ENCODE data around the gene TAS2R1. TPM values are rescaled to one million over a fixed set of nuclear protein-coding genes. Genes with fewer than 3 reads are reported as not detected.

TAS2R1 gene
- total RNA-seq, 1 donor from 2014 or later, result not detected

DNA sequence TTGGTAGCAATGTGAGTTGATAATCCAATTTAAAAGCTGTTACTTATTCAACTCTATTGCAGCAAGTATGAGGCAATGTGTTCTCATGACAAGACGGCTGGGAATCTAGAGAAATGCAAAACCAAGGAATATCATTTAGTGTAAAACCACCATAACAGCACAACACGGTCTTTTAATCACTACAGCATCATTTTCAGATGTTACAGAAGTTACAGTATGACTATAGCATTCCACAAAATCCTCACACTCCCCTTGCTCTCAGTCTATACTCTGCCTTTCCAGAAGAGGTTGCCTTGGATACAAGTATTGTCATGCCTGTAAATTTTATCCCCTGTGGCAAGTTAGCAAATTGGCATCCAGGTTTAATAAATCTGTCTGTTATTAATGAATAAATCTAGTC, 28.6 kb upstream of the TAS2R1 start:
- TF ChIP-seq, protein P1, sequence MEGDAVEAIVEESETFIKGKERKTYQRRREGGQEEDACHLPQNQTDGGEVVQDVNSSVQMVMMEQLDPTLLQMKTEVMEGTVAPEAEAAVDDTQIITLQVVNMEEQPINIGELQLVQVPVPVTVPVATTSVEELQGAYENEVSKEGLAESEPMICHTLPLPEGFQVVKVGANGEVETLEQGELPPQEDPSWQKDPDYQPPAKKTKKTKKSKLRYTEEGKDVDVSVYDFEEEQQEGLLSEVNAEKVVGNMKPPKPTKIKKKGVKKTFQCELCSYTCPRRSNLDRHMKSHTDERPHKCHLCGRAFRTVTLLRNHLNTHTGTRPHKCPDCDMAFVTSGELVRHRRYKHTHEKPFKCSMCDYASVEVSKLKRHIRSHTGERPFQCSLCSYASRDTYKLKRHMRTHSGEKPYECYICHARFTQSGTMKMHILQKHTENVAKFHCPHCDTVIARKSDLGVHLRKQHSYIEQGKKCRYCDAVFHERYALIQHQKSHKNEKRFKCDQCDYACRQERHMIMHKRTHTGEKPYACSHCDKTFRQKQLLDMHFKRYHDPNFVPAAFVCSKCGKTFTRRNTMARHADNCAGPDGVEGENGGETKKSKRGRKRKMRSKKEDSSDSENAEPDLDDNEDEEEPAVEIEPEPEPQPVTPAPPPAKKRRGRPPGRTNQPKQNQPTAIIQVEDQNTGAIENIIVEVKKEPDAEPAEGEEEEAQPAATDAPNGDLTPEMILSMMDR (IDR thresholded peaks at IDR 0.05; ENCODE audit: insufficient read depth, low read length, poor library complexity, severe bottlenecking), result no peak
- no peak for DNase-seq (ENCODE audit: low read depth)
- Histone ChIP-seq H3K36me3 (ENCODE audit: control insufficient read depth, insufficient read depth, low read length) (no peaks in the 10 kb centered on the region), H3K4me3 (ENCODE audit: low read depth, low read length) (no peak overlapping the region), H3K27me3 (ENCODE audit: control insufficient read depth, insufficient read depth, low read length) (no peaks in the 10 kb centered on the region)

DNA sequence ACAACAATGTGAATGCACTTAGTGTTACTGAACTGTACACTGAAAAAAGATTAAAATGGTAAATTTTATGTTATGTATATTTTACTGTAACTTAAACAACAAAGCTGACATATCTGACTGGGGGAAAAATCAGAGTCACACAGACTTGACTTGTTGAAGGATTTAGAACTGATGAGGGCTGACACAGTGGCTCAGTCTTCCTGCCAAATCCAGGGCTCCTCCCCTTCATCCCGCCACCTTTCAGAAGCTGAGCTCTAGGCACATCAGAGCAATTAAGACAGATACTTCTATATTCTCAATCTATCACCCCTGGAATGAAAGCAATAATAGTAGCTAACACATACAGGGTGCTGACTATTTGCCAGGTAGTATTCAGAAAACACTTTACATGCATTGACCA, 27.7 kb upstream of the TAS2R1 start:
- TF ChIP-seq, protein P1 (IDR thresholded peaks at IDR 0.05; ENCODE audit: insufficient read depth, low read length, poor library complexity, severe bottlenecking), result no peak
- H3K4me3 ChIP-seq (ENCODE audit: low read depth, low read length), result no peak overlapping the region
- no peaks in the 10 kb centered on the region for H3K36me3 ChIP-seq (ENCODE audit: control insufficient read depth, insufficient read depth, low read length)
- DNase-seq (ENCODE audit: low read depth), result no peak
- H3K27me3 ChIP-seq (ENCODE audit: control insufficient read depth, insufficient read depth, low read length), result no peaks in the 10 kb centered on the region

DNA sequence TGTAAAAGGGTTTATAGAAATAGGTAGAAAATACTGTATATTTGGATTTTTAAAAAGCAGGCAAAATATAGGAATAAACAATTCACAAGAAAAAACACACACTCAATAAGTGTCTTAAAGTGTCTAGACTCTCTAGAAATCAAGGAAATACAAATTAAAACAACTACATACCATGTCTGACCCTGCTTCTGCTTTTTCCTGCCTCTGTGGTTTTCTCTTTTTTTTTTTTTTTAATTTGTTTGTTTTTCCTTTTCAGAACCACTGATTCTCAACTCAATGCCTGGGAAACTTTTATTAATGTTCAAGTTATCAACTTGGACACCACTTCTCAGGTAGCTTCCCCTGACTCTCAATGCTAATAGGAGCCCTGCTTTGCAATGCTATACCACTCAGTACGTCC, 25.5 kb upstream of the TAS2R1 start:
- Histone ChIP-seq H3K27me3 (ENCODE audit: control insufficient read depth, insufficient read depth, low read length) (no peaks in the 10 kb centered on the region), H3K4me3 (ENCODE audit: low read depth, low read length) (no peak overlapping the region), H3K36me3 (ENCODE audit: control insufficient read depth, insufficient read depth, low read length) (no peaks in the 10 kb centered on the region)
- no peak for DNase-seq (ENCODE audit: low read depth)
- TF ChIP-seq, protein P1 (IDR thresholded peaks at IDR 0.05; ENCODE audit: insufficient read depth, low read length, poor library complexity, severe bottlenecking), result no peak

DNA sequence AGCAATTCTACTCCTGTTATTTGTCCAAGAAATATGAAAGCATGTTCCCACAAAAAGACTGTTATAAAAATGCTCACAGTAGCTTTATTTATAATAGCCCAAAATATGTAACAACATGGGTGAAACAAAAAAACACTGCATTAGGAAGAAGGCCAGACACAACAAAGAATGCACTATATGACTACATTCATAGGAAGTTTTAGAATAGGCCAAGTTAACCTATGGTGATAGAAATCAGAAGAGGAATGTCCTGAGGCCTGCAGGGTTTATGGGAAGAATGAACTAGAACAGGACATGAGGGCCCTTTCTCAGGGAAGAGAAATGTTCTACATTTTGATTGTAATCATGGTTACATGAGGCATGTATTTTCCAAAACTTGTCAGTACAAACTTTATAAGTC, 24.7 kb upstream of the TAS2R1 start:
- TF ChIP-seq, protein P1 (IDR thresholded peaks at IDR 0.05; ENCODE audit: insufficient read depth, low read length, poor library complexity, severe bottlenecking), result no peak
- no peaks in the 10 kb centered on the region for H3K27me3 ChIP-seq (ENCODE audit: control insufficient read depth, insufficient read depth, low read length)
- no peak overlapping the region for H3K4me3 ChIP-seq (ENCODE audit: low read depth, low read length)
- no peaks in the 10 kb centered on the region for H3K36me3 ChIP-seq (ENCODE audit: control insufficient read depth, insufficient read depth, low read length)
- DNase-seq (ENCODE audit: low read depth), result no peak

DNA sequence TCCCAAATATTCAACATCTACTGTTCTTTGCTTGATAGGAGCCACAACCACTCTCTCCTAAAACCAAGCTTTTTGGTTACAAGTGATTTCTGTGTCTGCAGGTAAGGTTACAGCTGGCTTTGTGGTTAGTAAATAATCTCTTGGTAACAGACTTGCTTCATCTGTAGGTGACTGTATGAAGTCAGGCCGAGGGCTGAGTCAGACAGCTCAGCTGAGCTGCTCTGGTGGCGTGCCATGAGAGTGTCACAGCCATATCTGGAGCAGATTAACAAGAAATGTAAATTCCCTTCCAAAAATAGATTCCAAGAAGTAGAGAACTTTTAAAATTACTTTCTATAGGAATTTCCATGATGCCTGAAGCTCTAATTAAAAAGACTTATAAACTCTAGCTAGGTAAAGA, 23.7 kb upstream of the TAS2R1 start:
- TF ChIP-seq, protein P1 (IDR thresholded peaks at IDR 0.05; ENCODE audit: insufficient read depth, low read length, poor library complexity, severe bottlenecking), result no peak
- Histone ChIP-seq H3K36me3 (ENCODE audit: control insufficient read depth, insufficient read depth, low read length) (no peaks in the 10 kb centered on the region), H3K27me3 (ENCODE audit: control insufficient read depth, insufficient read depth, low read length) (no peaks in the 10 kb centered on the region), H3K4me3 (ENCODE audit: low read depth, low read length) (no peak overlapping the region)
- peak; percentile 71 for DNase-seq (ENCODE audit: low read depth)

DNA sequence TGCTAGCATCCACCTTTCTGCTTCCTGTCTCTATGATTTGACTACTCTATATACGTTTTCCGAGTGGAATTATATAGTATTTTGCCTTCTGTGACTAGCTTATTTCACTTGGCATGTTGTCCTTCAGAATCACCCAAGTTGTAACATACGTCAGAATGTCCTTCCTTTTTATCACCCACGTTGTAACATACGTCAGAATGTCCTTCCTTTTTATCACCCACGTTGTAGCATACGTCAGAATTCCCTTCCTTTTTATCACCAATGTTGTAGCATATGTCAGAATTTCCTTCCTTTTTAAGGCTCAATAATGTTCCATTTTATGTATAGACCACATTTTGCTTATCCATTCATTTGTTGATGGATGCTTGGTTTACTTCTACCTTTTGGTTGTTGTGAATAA, 22.9 kb upstream of the TAS2R1 start:
- no peak overlapping the region for H3K4me3 ChIP-seq (ENCODE audit: low read depth, low read length)
- TF ChIP-seq, protein P1 (IDR thresholded peaks at IDR 0.05; ENCODE audit: insufficient read depth, low read length, poor library complexity, severe bottlenecking), result no peak

More for the DNA sequence above, 22.9 kb upstream of the TAS2R1 start:
- H3K27me3 ChIP-seq (ENCODE audit: control insufficient read depth, insufficient read depth, low read length), result no peaks in the 10 kb centered on the region
- H3K36me3 ChIP-seq (ENCODE audit: control insufficient read depth, insufficient read depth, low read length), result no peaks in the 10 kb centered on the region
- no peak for DNase-seq (ENCODE audit: low read depth)

All from kidney epithelial cell (primary cell).